ENCODE measurements around the gene SMU1.
"Not testable (repeated sequence)": the region's sequence is repeated elsewhere in the genome, so short reads cannot be mapped to it uniquely, and the experiment has no call there.

The SMU1 gene

GRCh38 chr9:33105959-33106358 lies 29.5 kb upstream of the SMU1 start:
- no peak for DNase-seq

DNA sequence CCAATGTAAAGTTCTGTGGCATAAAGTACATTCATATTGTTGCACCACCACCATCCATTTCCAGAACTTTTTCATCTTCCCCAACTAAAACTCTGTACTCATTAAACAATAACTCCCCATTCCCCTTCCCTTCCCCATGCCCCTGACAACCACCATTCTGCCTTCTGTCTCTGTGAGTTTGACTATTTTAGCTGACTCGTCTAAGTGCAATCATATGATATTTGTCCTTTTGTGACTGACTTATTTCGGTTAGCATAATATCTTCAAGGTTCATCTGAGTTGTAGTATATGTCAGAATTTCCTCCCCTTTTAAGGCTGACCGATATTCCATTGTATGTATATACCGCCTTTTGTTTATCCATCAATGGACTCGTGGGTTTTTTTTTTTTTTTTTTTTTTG lies 29.0 kb upstream of the SMU1 start:
- DNase-seq: no peak

GRCh38 chr9:33104401-33104800 lies 27.9 kb upstream of the SMU1 start:
- DNase-seq: no peak

DNA sequence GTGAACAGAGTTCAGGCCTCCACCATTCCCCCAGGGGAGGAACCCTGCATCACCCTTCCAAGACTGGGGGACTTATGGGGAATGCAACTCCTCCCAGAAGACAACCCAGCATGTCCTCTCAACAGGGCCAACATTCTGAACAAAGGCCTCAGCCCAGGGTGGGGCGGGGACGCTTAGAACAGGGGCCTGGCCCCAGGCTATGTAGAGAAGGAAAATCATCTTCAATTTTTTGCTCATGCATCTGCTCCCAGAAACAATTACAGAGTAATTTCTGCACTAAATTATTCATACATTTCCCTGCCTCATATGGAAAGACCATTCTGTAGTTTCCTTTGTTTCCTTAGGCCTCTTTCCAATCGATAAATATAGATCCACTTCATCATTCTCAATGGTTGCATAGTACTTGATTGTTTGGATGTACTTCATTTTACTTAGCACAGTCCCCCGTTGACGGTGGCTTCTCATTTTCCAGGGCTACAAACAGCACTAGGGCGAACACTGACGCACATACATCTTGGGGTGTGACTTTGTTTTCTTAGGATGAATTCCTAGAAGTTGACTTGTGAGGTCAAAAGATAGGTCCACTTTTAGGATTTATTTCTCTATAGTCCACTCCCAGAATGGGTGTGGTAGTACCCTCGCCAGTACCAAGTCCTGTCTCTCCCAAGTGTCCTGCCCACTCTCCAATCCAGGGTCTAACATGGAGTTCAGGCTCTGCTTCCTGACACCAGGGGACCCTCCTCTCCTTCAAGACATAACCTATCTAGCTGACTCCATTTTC lies 27.2 kb upstream of the SMU1 start:
- no peak for DNase-seq

- DNase-seq: no peak
Measured at GRCh38 chr9:33102551-33103210, 26.2 kb upstream of the SMU1 start.

DNA sequence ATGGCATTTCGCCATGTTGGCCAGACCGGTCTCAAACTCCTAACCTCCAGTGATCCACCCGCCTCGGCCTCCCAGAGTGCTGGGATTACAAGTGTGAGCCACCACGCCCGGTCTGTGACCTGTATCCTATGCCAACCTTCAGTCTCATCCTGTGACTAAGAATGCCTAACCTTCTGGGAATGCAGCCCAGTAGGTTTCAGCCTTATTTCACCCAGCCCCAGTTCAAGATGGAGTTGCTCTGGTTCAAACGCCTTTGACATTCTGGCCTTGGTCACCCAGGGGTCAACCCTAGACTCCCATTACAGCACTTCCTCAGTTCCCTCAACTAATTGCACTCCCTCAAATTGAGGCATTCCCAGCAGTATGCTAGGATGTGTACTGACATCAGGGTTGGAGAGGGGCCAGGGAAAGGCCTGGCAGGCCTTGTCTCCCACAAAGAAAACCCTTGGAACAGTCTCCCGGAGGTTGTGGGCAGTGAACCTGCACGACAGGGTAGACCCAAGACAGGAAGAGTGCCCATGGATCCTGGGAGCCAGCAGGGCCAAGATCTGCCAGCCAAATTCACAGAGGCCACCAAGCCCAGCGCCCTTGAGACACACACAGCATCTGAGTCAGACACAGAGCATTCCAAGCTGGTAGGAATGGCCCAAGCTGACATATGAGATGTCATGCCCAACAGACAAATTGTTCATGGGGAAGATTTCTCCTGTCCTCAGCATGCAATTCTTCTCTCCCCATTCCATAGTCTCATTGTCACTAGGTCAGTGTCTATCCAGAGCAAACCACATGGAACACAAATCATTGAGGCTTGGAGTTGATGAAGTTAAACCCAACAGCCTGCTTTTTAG lies 24.9 kb upstream of the SMU1 start:
- DNase-seq: peak in 6 of 51 donors; percentile 3 to 15 (median 10)

DNA sequence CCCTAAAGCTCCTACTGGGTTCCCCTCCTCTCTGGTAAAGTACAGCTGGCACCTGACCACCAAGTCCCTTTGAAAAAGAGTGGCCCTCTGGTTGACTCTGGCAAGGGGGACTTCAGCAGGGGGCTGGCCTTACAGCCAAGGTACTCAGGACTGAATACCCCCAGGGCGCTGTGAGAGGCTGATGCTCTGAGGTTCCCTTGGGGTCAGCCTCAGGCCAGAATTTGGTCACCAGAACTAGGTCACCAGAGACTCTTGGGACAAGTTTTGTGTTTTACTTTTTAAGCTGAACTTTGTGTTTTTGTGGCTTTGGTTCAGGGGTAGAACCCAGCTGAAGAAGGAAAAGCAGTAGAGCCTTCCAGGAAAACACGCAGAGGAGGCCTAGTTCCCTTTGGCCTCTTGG lies 23.3 kb upstream of the SMU1 start:
- DNase-seq: no peak

DNA sequence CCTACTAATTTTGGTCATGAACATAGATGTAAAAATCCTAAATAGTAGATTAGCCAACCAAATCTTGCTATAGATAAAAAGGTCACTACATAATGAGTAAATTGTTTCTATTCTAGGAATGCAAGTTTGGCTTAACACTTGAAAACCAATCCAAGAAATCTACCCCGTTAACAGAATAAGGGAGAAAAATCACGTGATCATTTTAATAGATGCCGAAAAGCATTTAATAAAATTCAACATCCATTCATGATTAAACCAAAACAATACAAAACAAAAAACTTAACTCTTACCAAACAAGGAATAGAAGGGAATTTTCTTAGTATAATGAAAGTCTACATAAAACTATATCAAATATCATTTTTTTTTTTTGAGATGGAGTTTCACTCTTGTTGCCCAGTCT lies 20.7 kb upstream of the SMU1 start:
- DNase-seq: no peak

GRCh38 chr9:33092634-33093033 lies 16.2 kb upstream of the SMU1 start:
- DNase-seq: no peak

- DNase-seq: not testable (repeated sequence)
Measured at GRCh38 chr9:33085672-33086071, 9.2 kb upstream of the SMU1 start.

GRCh38 chr9:33082538-33083326 lies 6.3 kb upstream of the SMU1 start:
- DNase-seq: peak in 18 of 51 donors; percentile 3 to 32 (median 16)

- DNase-seq: no peak
Measured at GRCh38 chr9:33082128-33082527, 5.7 kb upstream of the SMU1 start.

DNA sequence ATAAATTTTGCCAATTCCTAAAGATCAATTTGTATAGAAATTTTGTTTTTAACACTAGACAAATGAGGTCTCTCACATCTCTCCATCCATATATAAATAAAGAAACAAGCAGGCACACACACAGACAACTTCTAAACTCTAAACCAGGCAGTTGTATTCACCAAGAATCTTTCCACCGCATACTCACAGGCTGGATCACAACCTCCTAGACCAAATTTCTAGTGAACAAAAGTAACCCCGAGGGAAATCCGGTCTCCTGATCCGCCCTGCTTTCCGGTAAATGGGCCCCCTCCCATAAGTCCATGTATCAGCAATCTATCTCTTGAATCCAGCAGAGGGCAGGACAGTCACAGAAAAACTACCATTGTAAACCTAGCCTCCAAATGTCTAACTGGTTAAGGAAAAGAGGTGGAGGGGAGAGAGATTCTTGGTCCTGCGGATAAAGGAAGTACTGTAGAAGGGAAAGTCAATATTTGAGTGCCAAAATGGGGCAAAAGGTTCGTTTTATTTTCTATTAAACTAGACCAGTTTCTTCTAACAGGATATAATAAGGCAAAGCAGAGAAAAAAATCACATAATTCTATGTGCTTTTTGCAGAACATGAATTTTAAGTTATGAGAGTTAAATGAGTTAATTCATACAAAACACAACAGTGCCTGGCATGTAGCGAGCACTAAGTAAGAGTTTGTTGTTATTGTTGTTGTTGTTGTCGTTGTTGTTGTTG lies 4.8 kb upstream of the SMU1 start:
- peak in 25 of 51 donors; percentile 7 to 73 (median 29) for DNase-seq

- no peak for DNase-seq
Measured at GRCh38 chr9:33080534-33080933, 4.1 kb upstream of the SMU1 start.

DNA sequence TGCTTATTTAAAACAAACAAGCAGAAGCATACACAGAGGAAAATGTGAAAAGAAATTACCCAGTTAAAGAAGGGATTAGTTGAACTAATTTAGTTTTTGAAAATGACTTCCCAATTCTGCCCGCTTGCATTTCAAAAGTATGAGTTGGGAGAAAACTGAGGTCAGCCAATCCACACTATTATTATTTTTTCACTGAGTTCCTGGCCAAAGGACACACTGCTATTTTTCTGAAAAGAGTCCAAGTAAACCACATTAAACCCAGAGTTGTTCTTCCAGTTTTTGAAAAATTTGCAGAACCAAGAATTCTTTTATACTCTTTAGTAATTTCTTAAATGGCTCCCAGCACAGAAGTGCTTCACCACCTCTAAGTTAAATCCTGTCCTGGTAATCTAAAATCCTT lies 7.5 kb downstream of the SMU1 start:
- DNase-seq: no peak

DNA sequence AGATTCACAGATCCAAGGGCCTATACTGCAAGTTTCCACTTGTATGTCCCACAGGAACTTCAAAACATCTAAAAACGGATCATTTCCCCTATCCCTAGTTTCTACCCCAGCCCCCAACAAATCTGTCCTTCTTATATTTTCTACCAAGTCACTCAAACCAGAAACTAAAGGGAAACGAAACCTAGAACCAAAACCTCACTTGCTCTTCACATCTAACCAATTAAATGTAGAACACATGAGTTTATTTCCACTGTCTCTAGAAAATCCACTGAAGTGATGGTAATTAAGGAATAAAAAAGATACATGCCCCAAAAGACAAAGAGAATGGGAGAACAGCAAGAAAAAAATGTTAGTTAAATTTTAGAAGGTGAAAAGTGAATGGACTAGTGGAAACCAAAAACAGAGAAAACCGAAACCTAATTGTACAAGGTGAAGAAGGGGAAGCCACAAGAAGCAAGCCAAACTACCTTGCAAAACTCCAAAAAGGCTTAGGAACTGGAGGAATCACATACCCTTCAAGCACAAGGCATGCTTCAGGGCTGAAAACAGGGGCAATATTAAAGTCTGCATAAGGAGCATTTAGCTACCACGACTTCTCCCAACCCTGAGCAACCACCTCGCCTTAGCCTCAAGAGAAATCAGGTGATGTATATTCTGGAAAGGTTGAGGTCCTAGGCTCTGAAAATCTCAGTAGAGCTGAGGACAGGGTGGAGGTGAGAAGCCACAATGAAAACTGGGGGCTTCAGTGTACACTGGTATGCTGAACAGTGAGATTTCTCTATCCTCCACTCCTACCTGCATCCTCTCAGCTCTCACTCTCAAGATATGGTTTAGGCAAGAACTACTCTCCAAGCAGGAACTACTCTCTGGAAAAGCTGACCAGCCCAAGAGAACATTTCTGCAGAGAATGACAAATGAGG lies 11.1 kb downstream of the SMU1 start:
- peak in 1 of 51 donors; percentile 14 for DNase-seq

DNA sequence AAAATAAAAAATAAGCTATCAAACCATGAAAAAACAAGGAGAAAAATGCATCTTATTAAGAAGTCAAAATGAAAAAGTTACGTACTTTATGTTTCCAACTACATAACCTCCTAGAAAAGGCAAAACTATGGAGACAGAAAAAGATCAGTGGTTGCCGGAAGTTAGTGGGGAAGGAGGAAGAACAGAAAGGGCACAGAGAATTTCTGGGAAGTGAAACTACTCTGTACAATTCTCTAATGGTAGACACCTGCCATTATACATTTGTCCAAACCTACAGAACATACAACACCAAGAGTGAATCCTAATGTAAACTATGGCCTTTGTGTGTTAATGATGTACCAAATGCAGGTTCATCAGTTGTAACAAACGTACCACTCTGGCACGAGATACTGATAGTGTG lies 25.3 kb downstream of the SMU1 start:
- DNase-seq: no peak

DNA sequence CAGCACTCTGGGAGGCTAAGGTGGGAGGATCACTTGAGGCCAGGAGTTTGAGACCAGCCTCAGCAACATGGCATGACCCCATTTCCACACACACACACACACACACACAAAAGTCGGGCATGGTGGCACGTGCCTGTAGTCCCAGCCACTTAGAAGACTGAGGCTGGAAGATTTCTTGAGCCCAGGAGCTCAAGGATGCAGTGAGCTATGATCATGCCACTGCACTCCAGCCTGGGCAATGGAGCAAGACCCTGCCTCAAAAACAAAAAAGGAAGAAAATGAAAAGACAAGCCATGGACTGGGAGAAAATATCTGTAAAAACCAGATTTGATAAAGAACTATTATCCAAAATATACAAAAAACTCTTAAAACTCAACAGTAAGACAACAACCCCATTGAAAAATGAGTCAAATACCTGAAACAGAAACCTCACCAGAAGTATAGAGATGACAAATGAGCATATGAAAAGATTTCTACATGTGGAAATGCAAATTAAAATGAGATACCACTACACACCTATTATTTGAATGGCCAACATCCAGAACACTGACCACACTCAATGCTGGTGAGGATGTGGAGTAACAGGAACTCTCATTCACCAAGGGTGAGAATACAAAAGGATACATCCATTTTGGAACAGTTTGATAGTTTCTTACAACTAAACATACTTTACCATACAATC lies 26.7 kb downstream of the SMU1 start:
- DNase-seq: no peak

DNA sequence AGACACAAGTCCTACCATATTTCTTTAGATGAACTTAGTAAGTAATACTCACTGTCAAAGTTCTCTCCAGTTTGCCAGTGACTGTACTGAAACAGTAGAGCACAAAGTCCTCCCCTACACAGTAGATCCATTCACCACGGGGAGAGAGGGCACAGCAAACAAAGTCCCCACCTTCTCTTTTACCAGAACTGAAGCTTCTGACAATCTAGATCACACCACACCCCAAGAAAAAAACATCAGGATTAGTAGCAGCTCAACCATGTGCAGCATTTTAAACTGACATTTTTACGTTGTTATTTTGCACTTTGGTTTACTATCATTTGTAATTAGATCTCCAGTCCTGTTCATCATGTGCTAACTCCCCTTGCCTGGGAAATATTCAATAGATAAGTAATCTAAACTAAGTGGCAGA lies 28.4 kb downstream of the SMU1 start:
- no peak for DNase-seq
